DMS53 (cell line): ENCODE data around the gene CFAP46.
A peak's percentile ranks its signal among the peaks of the same experiment; 100 is the strongest.

Source experiments
- DNase-seq: peaks from one replicate; lab custom pipeline; 2025; lab: John Stamatoyannopoulos, UW

The CFAP46 gene

DNA sequence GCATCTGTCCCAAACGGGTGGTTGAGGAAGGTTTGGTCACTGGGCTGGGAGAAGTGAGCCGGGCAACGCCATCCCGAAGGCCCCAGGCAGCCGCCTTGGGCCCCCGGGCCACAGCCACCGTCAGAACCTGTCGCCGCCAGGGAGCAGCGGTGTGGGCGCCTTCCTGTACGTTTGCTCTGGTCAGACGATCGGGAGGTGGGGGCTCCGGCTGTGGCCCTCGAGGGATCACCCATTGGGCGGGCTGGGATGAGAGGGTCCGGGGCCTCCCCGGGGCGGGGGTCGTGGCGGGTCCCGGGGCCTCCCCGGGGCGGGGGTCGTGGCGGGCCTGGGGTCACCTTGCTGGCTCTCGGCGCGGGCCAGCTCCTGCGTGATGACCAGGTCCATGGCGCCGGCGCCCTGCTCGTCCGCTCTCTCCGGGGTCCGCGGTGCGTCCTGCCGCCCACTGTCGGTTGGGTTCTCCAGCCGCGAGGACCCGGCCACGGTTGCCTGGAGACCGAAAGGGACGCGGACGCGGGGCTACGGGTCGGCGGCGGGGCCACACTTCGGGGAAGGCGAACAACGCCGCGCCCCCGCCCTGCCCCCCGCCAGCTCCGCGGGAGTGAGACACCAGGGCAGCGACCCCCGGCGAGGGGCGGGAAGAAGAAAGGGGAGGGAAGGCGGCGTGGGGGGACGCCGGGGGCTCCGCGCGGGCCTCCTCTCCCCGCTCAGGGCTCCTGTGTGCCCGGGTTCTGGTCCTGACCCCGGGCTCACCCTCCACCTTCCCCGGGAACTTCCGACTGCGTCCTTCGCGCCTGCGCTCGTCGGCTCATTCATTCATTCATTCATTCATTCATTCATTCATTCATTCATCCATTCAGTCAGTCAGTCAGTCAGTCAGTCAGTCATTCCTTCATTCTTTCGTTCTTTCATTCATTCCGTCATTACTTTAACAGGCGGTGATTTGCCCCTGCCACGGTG lies at the start of gene CFAP46:
CFAP46 (minus strand) TSS at position 470 of the 957 bp plus-strand sequence; CDS start at position 384, 86 bp downstream.
- no peak for DNase-seq

DNA sequence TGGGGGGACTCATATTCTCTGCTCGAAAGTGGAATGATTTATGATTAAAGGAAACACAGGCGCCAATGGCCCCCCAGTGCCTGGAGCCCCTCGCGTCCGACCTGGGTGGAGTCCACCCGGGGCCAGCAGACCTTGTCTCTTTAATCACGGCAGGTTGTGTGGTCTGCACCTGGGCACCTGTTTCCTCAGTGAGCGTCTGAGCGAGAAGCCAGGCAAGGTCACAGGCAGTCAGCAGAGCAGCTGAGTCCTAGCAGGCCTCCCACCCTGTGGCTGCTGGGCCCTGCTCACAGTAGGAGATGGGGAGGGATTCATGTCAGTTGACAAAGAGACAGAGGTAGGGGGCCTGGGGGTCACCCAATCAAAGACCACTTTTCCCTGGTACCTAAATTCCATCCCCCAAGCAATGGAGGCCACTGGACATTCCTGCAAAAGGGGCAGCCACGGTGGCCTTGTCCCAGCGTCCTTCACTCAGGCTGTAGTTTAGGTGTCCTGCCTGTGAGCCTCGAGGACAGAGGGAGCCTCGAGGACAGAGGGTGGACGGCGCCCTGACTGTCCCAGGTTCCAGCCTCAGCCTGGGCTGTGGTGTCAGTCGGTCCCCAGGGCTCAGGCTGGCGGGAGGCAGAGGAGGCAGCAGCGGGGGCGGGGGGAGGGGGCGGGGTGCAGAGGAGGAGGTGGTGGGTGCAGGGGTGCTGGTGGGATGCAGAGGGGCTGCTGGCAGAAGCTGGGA lies 49.5 kb upstream of the CFAP46 start:
- DNase-seq: no peak

DNA sequence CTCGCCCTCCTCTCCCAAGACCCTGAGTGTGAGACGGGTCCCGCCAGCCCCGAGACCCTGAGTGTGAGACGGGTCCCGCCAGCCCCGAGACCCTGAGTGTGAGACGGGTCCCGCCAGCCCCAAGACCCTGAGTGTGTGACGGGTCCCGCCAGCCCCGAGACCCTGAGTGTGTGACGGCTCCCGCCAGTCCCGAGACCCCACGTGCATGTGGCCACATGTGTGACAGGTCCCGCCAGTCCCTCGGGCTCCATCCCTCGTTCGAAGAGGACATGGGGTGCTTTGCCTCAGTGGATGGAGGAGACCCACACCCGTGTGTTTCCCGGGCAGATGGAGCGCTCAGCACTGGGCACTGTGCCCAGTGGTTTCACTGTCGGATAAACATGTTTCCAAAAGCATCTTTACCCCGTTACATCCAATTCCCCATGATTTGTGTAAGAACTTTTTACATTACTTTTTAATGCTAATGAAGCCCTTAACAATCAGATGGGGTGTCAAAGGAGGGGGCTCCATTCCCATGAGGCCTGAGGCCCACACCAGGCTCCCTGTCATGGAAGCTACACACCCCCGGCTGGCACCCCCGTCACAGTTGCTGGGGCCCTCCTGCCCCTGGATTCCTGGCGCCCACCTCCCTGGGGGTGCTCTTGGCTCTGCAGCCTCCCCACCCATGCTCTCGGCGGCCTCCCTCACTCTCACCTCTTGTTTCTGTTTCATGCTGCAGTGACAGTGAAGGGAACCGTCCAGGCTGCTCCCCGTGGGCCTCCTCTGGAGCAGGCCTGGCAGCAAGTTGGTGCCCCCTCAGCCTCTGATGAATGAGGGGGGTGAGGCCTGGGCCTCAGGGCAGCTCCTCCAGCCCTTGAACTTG lies 48.5 kb upstream of the CFAP46 start:
- DNase-seq: no peak

DNA sequence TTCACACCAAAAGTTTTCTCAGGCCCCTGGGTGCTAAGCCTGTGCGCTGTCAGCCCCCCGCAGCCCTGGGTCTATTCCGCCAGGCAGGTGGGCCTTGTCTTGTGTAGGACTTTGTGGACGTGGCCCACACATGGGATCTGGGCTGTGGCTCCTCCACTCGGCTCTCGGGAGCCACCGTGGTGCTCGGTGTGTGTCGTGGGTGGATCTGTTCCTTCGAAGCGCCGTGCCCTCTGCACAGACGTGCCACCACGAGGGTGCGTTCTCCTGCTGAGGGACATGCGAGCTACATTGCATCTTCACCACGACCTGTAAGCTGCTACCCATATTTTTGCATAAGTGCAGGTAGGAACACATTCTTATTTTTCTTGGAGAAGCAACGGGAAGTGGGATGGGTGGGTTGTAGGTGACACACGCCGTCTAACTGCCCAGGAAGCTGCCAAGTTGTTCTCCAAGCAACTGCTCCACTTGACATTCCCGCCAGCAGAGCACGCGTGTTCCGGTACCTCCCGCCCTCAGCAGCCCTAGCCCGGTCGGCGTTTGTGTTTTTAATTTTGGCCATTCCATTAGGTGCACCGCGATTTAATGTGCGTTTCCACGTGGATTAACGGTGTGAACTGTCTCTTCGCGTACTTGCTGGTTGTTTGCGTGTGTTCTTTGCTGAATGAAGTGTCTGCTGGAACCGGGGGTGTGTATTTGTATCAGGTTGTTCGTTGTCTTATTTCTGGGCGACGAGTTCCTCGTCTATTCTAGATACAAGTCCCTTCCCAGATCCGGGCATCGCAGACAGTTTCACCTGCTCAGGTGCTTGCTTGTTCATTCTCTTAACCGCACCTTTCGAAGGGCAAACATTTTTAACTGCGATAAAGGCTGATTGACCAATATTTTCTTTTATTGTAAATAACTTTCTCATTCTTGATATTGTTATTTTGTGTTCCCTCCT lies 47.4 kb upstream of the CFAP46 start:
- no peak for DNase-seq

DNA sequence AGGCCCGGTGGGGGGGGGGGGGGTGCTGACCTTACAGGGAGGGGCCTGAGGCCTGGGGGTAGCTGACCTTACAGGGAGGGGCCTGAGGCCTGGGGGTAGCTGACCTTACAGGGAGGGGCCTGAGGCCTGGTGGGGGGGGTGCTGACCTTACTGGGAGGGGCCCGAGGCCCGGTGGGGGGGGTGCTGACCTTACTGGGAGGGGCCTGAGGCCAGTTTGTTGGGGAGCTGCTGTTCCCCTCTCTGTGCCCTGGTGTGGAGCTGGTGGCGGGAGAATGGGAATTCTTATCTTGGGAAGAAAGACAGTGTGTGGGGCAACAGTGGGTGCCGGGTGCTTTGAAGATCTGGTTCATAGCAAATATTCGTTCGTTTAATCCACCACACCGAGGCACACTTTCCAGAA lies 46.6 kb upstream of the CFAP46 start:
- no peak for DNase-seq

DNA sequence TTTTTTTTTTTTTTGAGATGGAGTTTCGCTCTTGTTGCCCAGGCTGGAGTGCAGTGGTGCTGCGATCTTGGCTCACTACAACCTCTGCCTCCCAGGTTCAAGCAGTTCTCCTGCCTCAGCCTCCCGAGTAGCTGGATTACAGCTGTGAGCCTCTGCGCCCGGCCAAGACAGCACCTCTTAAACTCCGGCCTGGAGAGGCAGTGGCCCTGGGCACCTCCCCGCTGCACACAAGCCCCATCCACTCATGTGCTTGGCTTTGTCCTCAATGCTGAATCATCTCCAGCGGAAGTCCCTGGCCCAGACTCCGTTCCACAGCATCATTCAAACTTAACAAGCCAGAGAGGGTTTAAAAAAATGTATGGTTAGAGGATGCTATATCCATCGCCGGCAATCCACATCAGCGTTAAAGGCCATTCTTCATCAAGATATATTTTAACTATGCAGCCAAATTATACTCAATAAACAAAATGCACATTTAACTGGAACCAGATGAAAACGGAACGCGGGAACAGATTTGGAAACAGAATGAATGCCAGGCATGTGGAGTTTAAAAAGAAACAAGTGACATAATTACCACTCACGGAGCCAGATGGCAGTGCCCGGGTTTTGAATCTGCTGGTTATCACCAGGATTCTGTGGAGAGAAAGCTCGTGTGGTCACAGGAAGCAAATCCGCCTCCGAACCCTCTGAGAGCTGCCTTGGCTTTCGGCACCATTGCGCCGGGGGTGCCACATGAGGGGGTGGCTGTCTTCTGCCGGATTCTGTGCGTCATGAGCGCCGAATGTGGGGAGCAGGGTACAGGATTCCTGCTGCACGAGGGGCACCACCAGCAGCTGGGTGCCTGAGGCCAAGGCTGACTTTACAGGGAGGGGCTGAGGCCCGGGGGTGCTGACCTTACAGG lies 45.6 kb upstream of the CFAP46 start:
- peak; percentile 10 for DNase-seq

GRCh38 chr10:132986978-132987377 lies 44.6 kb upstream of the CFAP46 start:
- no peak for DNase-seq

DNA sequence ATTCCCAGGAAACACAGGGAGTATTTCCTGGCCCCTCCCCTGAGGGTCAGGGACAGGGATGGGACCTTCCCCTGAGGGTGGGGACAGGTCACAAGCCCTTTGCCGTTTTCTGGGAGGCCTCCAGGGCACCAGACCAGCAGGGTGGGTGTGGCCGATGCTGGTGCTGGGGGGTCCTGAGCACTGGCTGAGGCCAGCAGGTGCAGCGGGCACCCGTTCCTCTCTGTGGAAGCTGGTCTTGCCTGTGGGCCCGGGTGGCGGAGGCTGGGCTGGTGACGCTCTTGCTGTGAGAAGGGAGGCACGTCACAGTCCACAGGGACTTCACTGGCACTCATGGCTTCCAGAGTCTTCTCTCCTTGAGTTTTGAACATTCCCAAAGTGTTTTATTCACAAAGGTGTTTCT lies 44.2 kb upstream of the CFAP46 start:
- DNase-seq: no peak

GRCh38 chr10:132986076-132986475 lies 43.7 kb upstream of the CFAP46 start:
- DNase-seq: no peak

GRCh38 chr10:132985546-132985900 lies 43.2 kb upstream of the CFAP46 start:
- DNase-seq: no peak

- DNase-seq: no peak
Observed at GRCh38 chr10:132984801-132985545, 42.6 kb upstream of the CFAP46 start.

DNA sequence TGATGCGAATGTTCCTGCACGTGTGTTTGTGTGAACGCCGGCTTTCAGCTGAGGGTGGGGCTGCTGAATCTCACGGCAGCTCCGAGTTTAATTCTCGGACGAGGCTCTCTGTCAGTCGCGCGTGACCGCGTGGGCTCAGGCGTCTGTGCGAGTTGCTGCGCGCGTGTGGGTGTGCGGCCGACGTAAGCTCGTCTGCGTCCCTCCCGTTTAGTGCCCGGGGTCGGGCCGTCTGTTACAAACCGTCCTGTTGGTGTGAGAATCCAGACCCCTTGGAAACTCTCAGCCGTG lies 41.6 kb upstream of the CFAP46 start:
- DNase-seq: no peak

DNA sequence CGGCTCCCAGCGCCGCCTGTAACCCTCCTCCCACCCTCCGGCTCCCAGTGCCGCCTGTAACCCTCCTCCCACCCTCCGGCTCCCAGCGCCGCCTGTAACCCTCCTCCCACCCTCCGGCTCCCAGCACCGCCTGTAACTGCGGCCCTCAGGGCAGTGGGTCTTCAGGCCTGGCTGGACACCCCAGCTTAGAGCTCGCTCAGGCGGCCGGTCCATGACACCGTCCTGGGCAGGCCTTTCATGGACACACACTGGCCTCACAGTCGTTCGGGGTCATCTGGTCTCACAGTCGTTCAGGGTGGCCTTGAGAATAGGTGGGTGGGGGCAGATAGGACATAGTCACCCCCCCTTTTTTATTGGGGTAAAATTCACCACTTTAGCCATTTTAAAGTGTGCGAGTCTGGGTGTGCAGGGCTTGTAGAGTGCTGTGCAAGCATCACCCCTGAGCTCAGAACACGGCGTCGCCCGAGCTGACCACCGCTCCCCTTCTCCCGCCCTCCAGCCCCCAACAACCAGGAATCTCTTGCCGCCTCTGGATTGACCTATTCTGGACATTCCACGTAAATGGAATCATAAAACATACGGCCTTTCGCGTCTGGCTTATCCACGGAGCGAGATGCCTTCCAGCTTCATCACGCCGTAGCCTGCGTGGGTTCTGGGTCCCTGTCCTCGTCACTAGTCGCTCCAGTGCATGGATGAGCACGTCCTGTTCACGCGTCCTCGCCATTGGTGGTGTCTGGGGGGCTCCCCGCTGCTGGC lies 41.1 kb upstream of the CFAP46 start:
- DNase-seq: no peak

- DNase-seq: no peak
Observed at GRCh38 chr10:132982301-132982989, 40.1 kb upstream of the CFAP46 start.

- no peak for DNase-seq
Observed at GRCh38 chr10:132981746-132982145, 39.4 kb upstream of the CFAP46 start.

- no peak for DNase-seq
Observed at GRCh38 chr10:132981173-132981555, 38.8 kb upstream of the CFAP46 start.

DNA sequence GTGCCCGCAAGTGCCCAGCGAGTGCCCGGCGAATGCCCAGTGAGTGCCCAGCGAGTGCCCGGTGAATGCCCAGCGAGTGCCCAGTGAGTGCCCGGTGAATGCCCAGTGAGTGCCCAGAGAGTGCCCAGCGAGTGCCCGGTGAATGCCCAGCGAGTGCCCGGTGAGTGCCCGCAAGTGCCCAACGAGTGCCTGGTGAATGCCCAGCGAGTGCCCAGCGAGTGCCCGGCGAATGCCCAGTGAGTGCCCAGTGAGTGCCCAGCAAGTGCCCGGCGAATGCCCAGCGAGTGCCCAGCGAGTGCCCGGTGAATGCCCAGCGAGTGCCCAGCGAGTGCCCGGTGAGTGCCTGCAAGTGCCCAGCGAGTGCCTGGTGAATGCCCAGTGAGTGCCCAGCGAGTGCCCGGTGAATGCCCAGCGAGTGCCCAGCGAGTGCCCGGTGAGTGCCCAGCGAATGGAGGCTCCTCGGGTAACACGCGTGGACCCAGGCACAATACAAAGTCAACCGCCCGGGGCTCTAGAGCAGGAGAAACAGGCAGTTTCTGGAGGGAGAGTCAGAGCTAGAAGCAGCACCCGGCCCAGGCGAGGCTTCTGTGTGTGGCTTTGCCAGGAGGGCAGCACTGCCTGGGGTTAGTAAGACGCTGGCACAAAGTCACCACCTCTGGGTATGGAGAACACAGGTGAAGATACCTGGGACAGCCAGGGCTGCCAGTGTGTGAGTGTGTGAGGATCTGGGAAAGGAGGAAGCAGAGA lies 38.2 kb upstream of the CFAP46 start:
- DNase-seq: no peak
